Measurements from ENCODE around the gene MIA.
"Not testable (repeated sequence)": the region's sequence is repeated elsewhere in the genome, so short reads cannot be mapped to it uniquely, and the experiment has no call there.

The MIA gene

DNA sequence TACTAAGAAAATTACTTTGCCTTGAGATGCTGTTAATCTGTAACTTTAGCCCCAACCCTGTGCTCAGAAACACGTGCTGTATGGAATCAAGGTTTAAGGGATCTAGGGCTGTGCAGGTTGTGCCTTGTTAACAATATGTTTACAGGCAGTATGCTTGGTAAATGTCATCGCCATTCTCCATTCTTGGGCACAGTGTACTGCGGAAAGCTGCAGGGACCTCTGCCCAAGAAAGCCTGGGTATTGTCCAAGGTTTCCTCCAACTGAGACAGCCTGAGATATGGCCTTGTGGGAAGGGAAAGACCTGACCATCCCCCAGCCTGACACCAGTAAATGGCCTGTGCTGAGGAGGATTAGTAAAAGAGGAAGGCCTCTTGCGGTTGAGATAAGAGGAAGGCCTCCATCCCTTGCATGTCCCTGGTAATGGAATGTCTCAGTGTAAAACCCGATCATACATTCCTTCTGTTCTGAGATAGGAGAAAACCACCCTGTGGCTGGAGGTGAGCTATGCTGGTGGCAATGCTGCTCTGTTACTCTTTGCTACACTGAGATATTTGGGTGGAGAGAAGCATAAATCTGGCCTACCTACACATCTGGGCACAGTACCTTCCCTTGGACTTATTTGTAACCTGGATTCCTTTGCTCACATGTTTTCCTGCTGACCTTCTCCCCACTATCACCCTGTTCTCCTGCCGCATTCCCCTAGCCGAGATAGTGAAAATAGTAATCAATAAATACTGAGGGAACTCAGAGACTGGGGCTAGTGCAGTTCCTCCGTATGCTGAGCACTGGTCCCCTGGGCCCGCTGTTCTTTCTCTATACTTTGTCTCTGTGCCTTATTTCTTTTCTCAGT lies 47.6 kb downstream of the MIA start:
- not testable (repeated sequence) for DNase-seq (ENCODE audit: low spot score)

DNA sequence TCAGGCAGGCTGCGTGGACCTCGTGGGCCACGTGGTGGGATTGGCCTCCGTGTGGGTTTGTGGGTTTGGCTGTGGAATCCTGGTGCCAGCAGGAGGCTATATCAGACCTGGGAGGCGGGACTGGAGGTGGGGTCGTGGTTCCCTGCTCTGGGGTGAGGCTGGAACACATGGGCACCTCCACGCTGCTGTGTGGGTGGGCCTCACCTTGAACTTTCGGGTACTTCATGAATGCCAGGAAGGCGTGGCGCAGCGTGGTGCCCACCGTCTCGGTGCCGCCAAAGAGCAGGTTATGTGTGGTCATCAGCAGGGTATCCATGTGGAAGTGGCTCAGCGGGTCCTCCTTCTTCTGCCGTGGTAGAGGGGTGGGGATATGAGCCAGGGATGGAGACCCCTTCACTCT lies 49.6 kb downstream of the MIA start:
- not testable (repeated sequence) for DNase-seq (ENCODE audit: low spot score)

DNA sequence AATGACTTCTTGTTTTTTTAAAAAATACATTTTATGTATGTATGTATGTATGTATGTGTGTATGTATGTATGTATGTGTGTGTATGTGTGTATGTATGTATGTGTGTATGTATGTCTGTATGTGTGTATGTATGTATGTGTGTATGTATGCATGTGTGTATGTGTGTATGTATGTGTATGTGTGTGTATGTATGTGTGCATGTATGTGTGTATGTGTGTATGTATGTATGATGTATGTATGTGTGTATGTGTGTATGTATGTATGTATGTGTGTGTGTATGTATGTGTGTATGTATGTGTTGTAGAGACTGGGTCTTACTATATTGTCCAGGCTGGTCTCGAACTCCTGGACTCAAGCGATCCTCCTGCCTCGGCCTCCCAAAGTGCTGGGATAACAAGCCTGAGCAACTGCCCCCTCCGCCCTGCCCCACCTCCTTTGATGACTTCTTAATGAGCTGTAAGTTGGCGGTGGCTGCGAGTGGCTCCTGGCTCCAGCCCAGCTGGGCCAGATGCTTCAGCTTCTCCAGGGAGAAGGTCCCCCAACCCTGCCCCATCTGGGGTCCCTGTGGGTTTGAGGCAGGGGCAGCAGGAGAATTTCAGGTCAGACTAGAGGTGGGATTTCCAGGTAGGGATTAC lies 50.3 kb downstream of the MIA start:
- not testable (repeated sequence) for DNase-seq (ENCODE audit: low spot score)

DNA sequence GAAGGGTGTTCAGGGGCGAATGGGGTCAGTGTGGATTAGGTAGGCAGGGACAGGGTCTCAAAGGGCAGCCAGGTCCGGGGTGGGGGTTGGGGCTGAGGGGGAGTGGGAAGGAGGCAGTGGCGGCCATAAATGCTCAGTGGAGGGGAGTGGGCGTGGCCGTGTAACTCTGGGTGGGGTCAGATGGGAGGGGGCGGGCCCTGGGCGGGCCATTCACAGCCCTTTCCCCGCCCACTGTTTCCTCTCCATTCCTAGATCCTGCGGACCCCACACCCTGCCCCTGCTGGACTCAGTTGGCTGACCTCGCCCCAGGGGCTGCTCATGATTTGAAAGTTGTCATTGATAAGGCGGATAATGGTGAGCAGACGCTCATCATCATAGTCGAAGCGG lies 51.0 kb downstream of the MIA start:
- DNase-seq (ENCODE audit: low spot score) = not testable (repeated sequence)

DNA sequence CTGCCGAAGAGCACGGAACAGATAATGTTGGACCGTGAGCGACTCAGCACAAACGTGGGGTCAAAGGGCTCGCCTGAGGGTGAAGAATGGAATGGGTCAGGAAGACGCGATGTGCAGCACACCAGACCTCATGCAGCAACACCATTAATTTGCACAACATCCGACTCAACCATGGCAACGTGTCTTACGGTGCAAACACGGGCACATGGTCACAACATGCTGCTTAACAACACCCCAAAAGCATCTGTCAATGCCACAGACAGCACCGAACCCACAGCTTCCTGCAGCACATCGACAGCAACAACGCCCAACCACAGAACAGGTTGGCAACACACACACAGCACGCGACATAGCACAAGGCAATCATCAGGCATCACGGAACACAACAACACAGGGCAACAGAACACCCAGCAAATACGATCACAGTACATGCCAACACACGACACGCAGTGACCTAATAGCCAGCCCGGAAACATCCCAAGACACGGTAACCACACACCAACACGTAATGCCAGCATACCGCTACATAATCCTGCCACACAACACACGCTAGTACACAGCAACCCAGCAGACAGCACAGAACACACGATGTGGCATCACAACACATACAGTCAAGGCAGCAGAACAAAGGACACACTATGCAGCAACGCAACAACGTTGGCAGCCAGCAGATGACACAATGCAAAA lies 51.5 kb downstream of the MIA start:
- DNase-seq (ENCODE audit: low spot score) = not testable (repeated sequence)
